Common myeloid progenitor, CD34-positive (primary cell): ENCODE data around the gene LHFPL2.

Source experiments
- CTCF ChIA-PET: fragments of 350-600 bp; sonication (Branson Sonifier 250); formaldehyde crosslinking; loops from one replicate; lab custom pipeline; 2021; ENCODE audit warnings: antibody characterized with exemption; lab: Charles Lee
- POLR2A ChIA-PET: fragments of 350-600 bp; sonication (Branson Sonifier 250); formaldehyde crosslinking; loops from one replicate; lab custom pipeline; 2021; ENCODE audit warnings: antibody characterized with exemption; lab: Charles Lee
- DNase-seq, 3 donors: peaks; one replicate each; pipeline versions ENCODE4 v3.0.0 to v3.0.0-alpha.2; 2013
- H3K27ac ChIP-seq, 2 experiments: 1 replicate in 1 of 2; 2 replicates in 1 of 2; pipeline ENCODE4 v1.7.0; 2013; ENCODE audit warnings: inconsistent platforms in 2 of 2, low read length in 2 of 2, mild to moderate bottlenecking in 2 of 2, low read depth in 1 of 2, moderate library complexity in 1 of 2; ENCODE audit not compliant: severe bottlenecking in 2 of 2, insufficient read depth in 1 of 2, poor library complexity in 1 of 2
- H3K27me3 ChIP-seq, 5 experiments: replicated peaks in 2 of 5; 1 replicate in 3 of 5; 2 replicates in 2 of 5; pipeline versions ENCODE4 v1.6.1 to v1.7.0; 2013; ENCODE audit warnings: low read length in 4 of 5, mild to moderate bottlenecking in 2 of 5, moderate library complexity in 2 of 5, inconsistent platforms in 1 of 5; ENCODE audit not compliant: insufficient read depth in 5 of 5, control insufficient read depth in 4 of 5
- H3K36me3 ChIP-seq, 4 experiments: 1 replicate in 2 of 4; 2 replicates in 2 of 4; pipeline versions ENCODE4 v1.6.1 to v1.7.0; 2013; ENCODE audit warnings: low read length in 3 of 4, control low read depth in 1 of 4, mild to moderate bottlenecking in 1 of 4; ENCODE audit not compliant: control insufficient read depth in 4 of 4, insufficient read depth in 4 of 4
- H3K4me1 ChIP-seq, 4 experiments: 1 replicate in 3 of 4; 2 replicates in 1 of 4; pipeline versions ENCODE4 v1.6.1 to v1.7.1; 2013; ENCODE audit warnings: low read length in 3 of 4, mild to moderate bottlenecking in 3 of 4, control low read depth in 1 of 4, inconsistent platforms in 1 of 4, moderate library complexity in 1 of 4; ENCODE audit not compliant: control insufficient read depth in 4 of 4, insufficient read depth in 4 of 4; ENCODE audit errors: control extremely low read depth in 1 of 4
- H3K4me3 ChIP-seq, 7 experiments: 1 replicate in 4 of 7; 2 replicates in 3 of 7; pipeline versions ENCODE4 v1.5.1 to v1.7.0; 2013; ENCODE audit warnings: mild to moderate bottlenecking in 7 of 7, low read length in 6 of 7, moderate library complexity in 6 of 7, inconsistent platforms in 2 of 7, low read depth in 2 of 7, control low read depth in 1 of 7; ENCODE audit not compliant: insufficient read depth in 4 of 7, control insufficient read depth in 1 of 7; ENCODE audit errors: extremely low read depth in 1 of 7
- H3K9me3 ChIP-seq, 5 experiments: 1 replicate in 4 of 5; 2 replicates in 1 of 5; pipeline versions ENCODE4 v1.6.1 to v1.7.1; 2013; ENCODE audit warnings: low read length in 4 of 5, mild to moderate bottlenecking in 2 of 5, inconsistent platforms in 1 of 5, low read depth in 1 of 5, moderate library complexity in 1 of 5; ENCODE audit not compliant: control insufficient read depth in 4 of 5, insufficient read depth in 2 of 5; ENCODE audit errors: control extremely low read depth in 1 of 5
- WGBS: methylation state at CpG from one replicate; pipeline ENCODE4 v1.1.5; 2013; ENCODE audit not compliant: insufficient coverage; 5-methylcytosine and 5-hydroxymethylcytosine counted together

The LHFPL2 gene

DNA sequence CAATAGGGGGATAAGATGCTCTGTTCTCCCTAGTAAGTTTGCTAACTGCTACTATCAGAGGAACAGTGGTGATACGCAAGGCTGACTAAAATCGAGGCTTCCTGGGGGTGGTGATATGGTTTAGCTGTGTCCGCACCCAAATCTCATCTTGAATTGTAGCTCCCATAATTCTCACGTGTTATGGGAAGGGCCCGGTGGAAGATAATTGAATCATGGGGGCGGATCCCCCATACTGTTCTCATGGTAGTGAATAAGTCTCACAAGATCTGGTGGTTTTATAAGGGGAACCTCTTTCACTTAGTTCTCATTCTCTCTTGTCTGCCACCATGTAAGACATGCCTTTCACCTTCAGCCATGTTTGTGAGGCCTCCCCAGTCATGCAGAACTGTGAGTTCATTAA lies 135.1 kb downstream of the LHFPL2 start:
- ChIA-PET CTCF (interaction anchor here (2.9 kb wide), 1 partner anchor 11 kb away, joined by 9 read pairs; no protein-coding TSS in a partner anchor), POLR2A (no interaction called here)
- Histone ChIP-seq H3K4me1 (peaks cover 22 to 40% (median 28%) of the 10 kb centered on the region in 4 experiments), H3K36me3 (no peaks in the 10 kb centered on the region), H3K27ac (no peak overlapping the region), H3K9me3 (peaks cover 0 to 3% (median 0%) of the 10 kb centered on the region in 5 experiments), H3K27me3 (no peaks in the 10 kb centered on the region), H3K4me3 (no peak overlapping the region)
- DNase-seq: no peak
- 86% methylated on average over 5 of the region's 6 CpGs for WGBS

DNA sequence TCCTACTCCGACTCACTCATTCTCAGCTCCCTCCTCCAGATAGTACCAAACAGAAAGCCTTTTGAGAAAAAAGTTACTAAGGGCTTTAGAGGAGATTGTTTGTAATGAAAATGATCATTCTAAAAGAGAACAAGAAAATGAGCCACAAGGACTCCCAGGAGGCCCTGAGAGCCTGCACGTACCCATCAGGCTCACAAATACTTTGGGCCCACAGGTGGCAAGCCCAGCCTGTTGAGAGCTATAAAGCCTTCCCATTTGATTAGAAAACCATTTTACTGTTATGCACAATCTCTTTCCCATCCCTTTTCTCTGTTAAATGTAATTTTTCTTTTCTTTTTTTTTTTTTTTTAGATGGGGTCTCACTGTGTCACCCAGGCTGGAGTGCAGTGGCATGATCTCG lies 136.1 kb downstream of the LHFPL2 start:
- WGBS: 92% methylated on average over 1 of the region's 3 CpGs
- Histone ChIP-seq H3K27ac (no peak overlapping the region), H3K4me3 (no peak overlapping the region), H3K4me1 (peaks cover 30 to 46% (median 38%) of the 10 kb centered on the region in 4 experiments), H3K9me3 (peaks cover 0 to 3% (median 0%) of the 10 kb centered on the region in 5 experiments), H3K36me3 (no peaks in the 10 kb centered on the region), H3K27me3 (no peaks in the 10 kb centered on the region)
- CTCF ChIA-PET: interaction anchor here (1.8 to 5.1 kb wide), 3 partner anchors 13 to 45 kb away, joined by 8 to 33 read pairs (median 9); no protein-coding TSS in a partner anchor
- POLR2A ChIA-PET: interaction anchor here (1.8 kb wide), 1 partner anchor 473 kb away, joined by 4 read pairs; the partner anchor contains the start of gene ARSB
- no peak for DNase-seq

DNA sequence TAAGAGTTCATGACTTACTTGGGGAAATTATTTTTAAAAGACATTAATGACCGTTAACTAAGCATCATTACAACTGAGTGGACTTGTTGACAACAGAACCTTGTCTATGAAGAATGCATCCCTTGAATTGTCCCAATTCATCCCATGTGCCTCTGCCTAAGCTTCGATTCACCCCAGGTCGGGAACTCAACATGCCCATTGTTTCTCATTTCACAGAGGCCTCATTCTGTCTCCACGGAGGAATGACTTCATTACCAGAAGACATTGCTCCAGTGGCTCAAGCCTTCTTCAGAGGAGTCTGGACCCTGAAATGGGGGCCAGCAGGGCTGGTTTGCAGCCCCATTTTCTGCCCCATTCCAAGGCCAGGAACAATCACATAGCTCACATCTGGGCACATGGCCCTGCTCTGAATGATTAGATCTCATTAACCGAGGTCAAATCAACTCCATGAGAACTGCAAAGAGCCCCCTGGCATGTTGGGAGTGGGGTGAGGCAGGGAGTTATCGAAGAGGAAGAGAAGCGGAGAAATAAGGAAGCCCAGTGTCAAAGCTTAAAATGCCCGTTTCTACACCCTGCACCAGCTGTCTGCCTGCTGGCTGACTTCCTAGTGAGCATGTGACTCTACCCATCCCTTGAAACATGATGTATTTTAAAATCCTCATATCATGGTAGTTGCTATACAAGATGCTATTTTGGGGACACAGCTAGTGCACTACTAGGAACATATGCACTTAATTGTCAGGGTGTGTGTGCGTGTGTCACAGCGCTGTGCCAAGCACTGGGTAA lies 137.3 kb downstream of the LHFPL2 start:
- Histone ChIP-seq H3K27me3 (no peaks in the 10 kb centered on the region), H3K27ac (peak overlapping the region in 1 of 2 experiments; percentile 76), H3K9me3 (peaks cover 0 to 3% (median 0%) of the 10 kb centered on the region in 5 experiments), H3K4me3 (peak overlapping the region in 4 of 7 experiments; percentile 10 to 95 (median 47)), H3K4me1 (peaks cover 40 to 54% (median 47%) of the 10 kb centered on the region in 4 experiments), H3K36me3 (peaks cover 0 to 3% (median 0%) of the 10 kb centered on the region in 4 experiments)
- ChIA-PET POLR2A (interaction anchor here (0.6 to 1.8 kb wide), 3 partner anchors 28 to 474 kb away, joined by 4 to 8 read pairs (median 4); partner anchors contain the start of gene ARSB), CTCF (interaction anchor here (0.7 to 5.1 kb wide), 10 partner anchors 9 to 44 kb away, joined by 3 to 33 read pairs (median 7); no protein-coding TSS in a partner anchor)
- DNase-seq: peak in 2 of 3 donors; percentile 67 to 81
- WGBS: 61% methylated on average over 8 of the region's 10 CpGs

DNA sequence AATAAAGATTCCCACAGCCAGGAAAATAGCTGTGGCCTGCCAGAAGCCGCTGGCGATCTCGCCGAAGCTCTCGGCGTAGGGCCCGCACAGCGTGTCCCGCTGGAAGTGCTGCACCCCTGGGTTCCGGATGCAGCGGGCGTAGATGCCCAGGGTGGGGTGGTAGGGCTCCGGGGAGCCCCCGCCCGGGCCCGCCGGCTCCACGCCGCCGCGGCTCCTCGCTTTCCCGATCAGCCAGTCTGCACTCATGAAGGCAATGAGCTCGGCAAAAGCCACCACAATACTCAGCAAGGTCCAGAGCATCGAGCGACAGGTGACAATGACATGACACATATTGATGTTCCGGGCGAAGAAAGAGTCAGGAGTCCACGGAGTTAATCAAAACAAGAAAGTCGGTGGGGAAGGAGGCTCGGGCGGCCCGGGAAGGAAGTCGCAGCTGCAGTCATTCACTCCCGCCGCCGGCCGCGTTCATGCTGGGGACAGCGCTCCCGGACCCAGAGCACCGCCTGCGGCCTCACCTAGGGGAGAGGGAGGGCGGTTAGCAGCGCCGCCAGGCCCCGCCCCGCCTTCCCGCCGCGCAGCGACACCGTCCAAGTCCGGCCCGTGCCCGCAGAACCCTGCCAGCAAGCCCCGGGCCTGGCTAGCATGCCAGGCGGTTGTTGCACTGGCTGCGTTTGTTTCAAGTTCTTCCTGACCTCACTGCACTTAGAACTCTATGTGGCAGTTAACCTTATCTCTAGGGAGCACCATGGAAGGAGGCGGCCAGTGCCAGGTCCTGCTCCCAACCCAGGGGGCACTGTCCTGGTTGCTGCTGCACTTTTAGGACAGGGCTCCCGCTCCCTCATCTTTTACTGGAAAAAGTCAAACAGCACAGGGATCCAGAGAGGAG lies 138.4 kb downstream of the LHFPL2 start:
- peaks cover 0 to 3% (median 0%) of the 10 kb centered on the region in 4 experiments for H3K36me3 ChIP-seq
- H3K4me1 ChIP-seq: peaks cover 48 to 66% (median 59%) of the 10 kb centered on the region in 4 experiments
- DNase-seq: peak; percentile 51 to 73 (median 59)
- H3K27ac ChIP-seq: peak overlapping the region; percentile 56 to 76
- WGBS: under 1% methylated on average over 50 of the region's 61 CpGs
- H3K4me3 ChIP-seq: peak overlapping the region; percentile 73 to 97 (median 93)
- H3K9me3 ChIP-seq: peaks cover 0 to 3% (median 0%) of the 10 kb centered on the region in 5 experiments
- POLR2A ChIA-PET: interaction anchor here (1.8 kb wide), 1 partner anchor 27 kb away, joined by 8 read pairs; no protein-coding TSS in a partner anchor
- H3K27me3 ChIP-seq: no peaks in the 10 kb centered on the region
- CTCF ChIA-PET: interaction anchor here (0.8 to 5.1 kb wide), 8 partner anchors 14 to 43 kb away, joined by 3 to 33 read pairs (median 7); no protein-coding TSS in a partner anchor

DNA sequence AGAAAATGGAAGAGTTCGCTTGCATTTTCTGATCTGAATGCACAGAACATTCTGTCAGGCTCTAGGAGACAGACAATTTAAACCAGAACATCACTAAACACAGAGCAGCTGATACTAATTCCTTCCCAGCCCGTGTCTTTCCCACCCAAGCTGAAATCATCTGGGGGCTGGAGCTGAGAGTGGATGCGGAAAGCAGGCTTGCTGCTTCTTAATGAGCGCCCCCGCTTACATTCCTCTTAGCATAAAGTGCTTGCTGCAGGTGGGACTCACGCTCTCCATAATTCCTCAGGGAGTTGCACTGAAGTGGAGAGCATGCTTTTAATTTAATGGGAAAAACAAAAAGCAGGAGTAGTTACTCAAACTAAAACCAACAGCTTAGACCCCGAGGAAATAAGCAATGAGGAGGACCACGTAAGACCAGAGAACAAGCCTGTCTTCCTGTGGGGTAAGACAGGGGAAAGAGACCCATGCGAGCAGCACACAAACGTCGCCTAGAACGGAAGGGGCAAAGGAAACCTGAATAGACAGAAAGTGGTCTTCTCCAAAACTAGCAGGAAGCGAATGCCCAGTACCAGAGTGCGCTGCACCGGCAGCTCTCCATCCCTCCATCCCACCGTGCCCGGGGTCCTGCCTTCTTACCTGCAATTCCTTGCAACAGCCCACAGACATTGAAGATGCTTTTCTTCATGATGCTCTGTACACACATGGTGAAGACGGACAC lies 139.3 kb downstream of the LHFPL2 start:
- peaks cover 48 to 74% (median 67%) of the 10 kb centered on the region in 4 experiments for H3K4me1 ChIP-seq
- no peaks in the 10 kb centered on the region for H3K27me3 ChIP-seq
- POLR2A ChIA-PET: no interaction called here
- WGBS: 1% methylated on average over 14 of the region's 18 CpGs
- DNase-seq: peak in 1 of 3 donors; percentile 35
- H3K36me3 ChIP-seq: peaks cover 0 to 7% (median 0%) of the 10 kb centered on the region in 4 experiments
- peaks cover 0 to 3% (median 0%) of the 10 kb centered on the region in 5 experiments for H3K9me3 ChIP-seq
- peak overlapping the region; percentile 56 to 76 for H3K27ac ChIP-seq
- CTCF ChIA-PET: interaction anchor here (0.8 to 5.1 kb wide), 10 partner anchors 13 to 42 kb away, joined by 3 to 33 read pairs (median 4); no protein-coding TSS in a partner anchor
- H3K4me3 ChIP-seq: peak overlapping the region; percentile 73 to 97 (median 93)
